GM23338 (cell line): ENCODE measurements around the gene BNIP2. TPM values are rescaled to one million over a fixed set of nuclear protein-coding genes. Genes with fewer than 3 reads are reported as not detected.

ENCODE experiments used
- ATAC-seq: fragments of 200-7000 bp; cut with Tn5 transposase; 3 replicates; pipeline ENCODE4 v1.9.1; 2020
- DNase-seq: peaks from one replicate; pipeline ENCODE4 v3.0.0-alpha.2; 2015; ENCODE audit warnings: low spot score
- H2AFZ ChIP-seq: fragments of 200-600 bp; sonication (generic); 2 replicates; pipeline ENCODE4 v1.8.0; 2016; ENCODE audit warnings: antibody characterized with exemption, mild to moderate bottlenecking, moderate library complexity
- H3F3A ChIP-seq: fragments of 200-600 bp; sonication (generic); replicated peaks from 2 replicates; pipeline ENCODE4 v1.8.0; 2017; ENCODE audit warnings: antibody characterized with exemption, mixed run types, low read depth
- H3K27ac ChIP-seq: fragments of 200-600 bp; sonication (generic); 2 replicates; pipeline ENCODE4 v1.6.1; 2016; ENCODE audit warnings: low read depth
- H3K27me3 ChIP-seq: fragments of 200-600 bp; sonication (generic); 2 replicates; pipeline ENCODE4 v1.8.0; 2016; ENCODE audit warnings: mild to moderate bottlenecking, mixed run types, moderate library complexity; ENCODE audit not compliant: insufficient read depth
- H3K36me3 ChIP-seq: fragments of 200-600 bp; sonication (generic); 2 replicates; pipeline ENCODE4 v1.8.0; 2016; ENCODE audit warnings: mild to moderate bottlenecking; ENCODE audit not compliant: insufficient read depth
- H3K4me1 ChIP-seq: fragments of 200-600 bp; sonication (generic); 2 replicates; pipeline ENCODE4 v1.8.0; 2016; ENCODE audit warnings: mild to moderate bottlenecking, moderate library complexity; ENCODE audit not compliant: insufficient read depth
- H3K4me2 ChIP-seq: fragments of 200-600 bp; sonication (generic); 2 replicates; pipeline ENCODE4 v1.7.1; 2017; ENCODE audit warnings: mixed run types
- H3K4me3 ChIP-seq: fragments of 200-600 bp; sonication (generic); 2 replicates; pipeline ENCODE4 v1.6.1; 2016; ENCODE audit warnings: mixed run types
- H3K79me2 ChIP-seq: fragments of 200-600 bp; sonication (generic); replicated peaks from 2 replicates; pipeline ENCODE4 v1.8.0; 2017; ENCODE audit warnings: mild to moderate bottlenecking; ENCODE audit not compliant: insufficient read depth
- H3K9me2 ChIP-seq: fragments of 200-600 bp; sonication (generic); 2 replicates; pipeline ENCODE4 v1.8.0; 2017; ENCODE audit not compliant: insufficient read depth
- H4K20me1 ChIP-seq: fragments of 200-600 bp; sonication (generic); replicated peaks from 2 replicates; pipeline ENCODE4 v1.8.0; 2017; ENCODE audit warnings: mild to moderate bottlenecking; ENCODE audit not compliant: insufficient read depth
- H3K27ac Mint-ChIP-seq: 2 replicates; pipeline ENCODE4 v1.8.0; 2020; ENCODE audit warnings: inconsistent platforms, mild to moderate bottlenecking, moderate library complexity, mixed read lengths
- H3K27me3 Mint-ChIP-seq: 3 replicates; pipeline ENCODE4 v1.8.0; 2022; ENCODE audit warnings: low read depth, mild to moderate bottlenecking, moderate library complexity, mixed read lengths, inconsistent platforms; ENCODE audit not compliant: insufficient read depth, poor library complexity
- H3K36me3 Mint-ChIP-seq: 3 replicates; pipeline ENCODE4 v1.8.0; 2021; ENCODE audit warnings: low read depth, mild to moderate bottlenecking, inconsistent platforms, moderate library complexity, mixed read lengths
- H3K4me1 Mint-ChIP-seq: 3 replicates; pipeline ENCODE4 v1.8.0; 2020; ENCODE audit warnings: mild to moderate bottlenecking, inconsistent platforms, mixed read lengths
- H3K4me3 Mint-ChIP-seq: 3 replicates; pipeline ENCODE4 v1.8.0; 2021; ENCODE audit warnings: moderate library complexity, mild to moderate bottlenecking, inconsistent platforms, mixed read lengths
- H3K9me3 Mint-ChIP-seq: 3 replicates; pipeline ENCODE4 v1.8.0; 2020; ENCODE audit warnings: moderate library complexity, mild to moderate bottlenecking, inconsistent platforms, mixed read lengths
- CREB1 ChIP-seq: fragments of 250-450 bp; sonication (Bioruptor Pico); IDR thresholded peaks from 2 replicates; pipeline ENCODE4 v1.5.0; 2020; ENCODE audit warnings: low read depth, mild to moderate bottlenecking, moderate library complexity
- JUNB ChIP-seq: IDR thresholded peaks from one replicate; pipeline ENCODE4 v1.6.1; 2016; ENCODE audit warnings: antibody characterized with exemption; ENCODE audit not compliant: unreplicated experiment
- polyA plus RNA-seq: library from polyadenylated mRNA; unstranded; fragments of >200 nt; fragmentation: Nextera tagmentation; extraction: Ambion mirVana; gene quantifications from 2 replicates; pipeline ENCODE4 v1.2.1, GENCODE V29; 2016
- total RNA-seq: library from RNA; depleted of rRNA; stranded (reverse); fragments of >200 nt; shearing (Covaris generic); gene quantifications from 2 replicates; pipeline ENCODE4 v1.2.3, GENCODE V29; 2014
- TF ChIP-seq, protein P1 (sequence below): fragments of 250-450 bp; sonication (Bioruptor Pico); IDR thresholded peaks from 2 replicates; pipeline ENCODE4 v1.5.0; 2020; ENCODE audit warnings: mild to moderate bottlenecking, moderate library complexity
- TF ChIP-seq, protein P2 (sequence below), 2 experiments: fragments of 200-600 bp in 1 of 2; sonication (generic) in 1 of 2; conservative IDR thresholded peaks; 2 replicates each; pipeline versions ENCODE4 v1.5.1 to v1.6.1; 2016 to 2017; ENCODE audit warnings: antibody characterized with exemption in 2 of 2, low read depth in 2 of 2, mild to moderate bottlenecking in 2 of 2, moderate library complexity in 1 of 2

BNIP2 gene
- total and polyA plus RNA-seq, 2 experiments from 2014 or later = 43.7 to 83.7 TPM

DNA sequence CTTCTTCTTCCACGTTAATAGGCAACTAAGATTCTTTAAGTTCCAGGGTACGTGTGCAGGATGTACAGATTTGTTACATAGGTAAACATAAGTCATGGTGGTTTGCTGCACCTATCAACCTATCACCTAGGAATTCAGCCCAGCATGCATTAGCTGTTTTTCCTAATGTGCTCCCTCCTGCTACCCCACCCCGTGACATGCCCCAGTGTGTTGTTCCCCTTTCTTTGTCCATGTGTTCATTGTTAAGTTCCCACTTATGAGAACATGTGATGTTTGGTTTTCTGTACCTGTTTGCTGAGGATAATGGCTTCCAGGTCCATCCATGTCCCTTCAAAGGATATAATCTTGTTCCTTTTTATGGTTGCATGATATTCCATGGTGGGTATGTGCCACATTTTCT lies 52.9 kb downstream of the BNIP2 start:
- Histone ChIP-seq H3K79me2 (no peaks in the 10 kb centered on the region), H3K4me1 (no peaks in the 10 kb centered on the region), H4K20me1 (no peaks in the 10 kb centered on the region), H3K27me3 (no peaks in the 10 kb centered on the region), H3K4me2 (no peak overlapping the region), H2AFZ (no peak overlapping the region), H3K9me2 (no peaks in the 10 kb centered on the region), H3K4me3 (no peak overlapping the region), H3K27ac (no peak overlapping the region), H3F3A (no peaks in the 10 kb centered on the region), H3K36me3 (peaks cover 9% of the 10 kb centered on the region; the same call in 1 of the 2 replicates)
- Mint-ChIP-seq H3K36me3 (peaks cover 24% of the 10 kb centered on the region; the same call in 1 of the 3 replicates), H3K4me1 (peaks cover 4% of the 10 kb centered on the region; the same call in 2 of the 3 replicates), H3K9me3 (no peaks in the 10 kb centered on the region), H3K27ac (no peak overlapping the region), H3K4me3 (no peak overlapping the region), H3K27me3 (no peaks in the 10 kb centered on the region)
- TF ChIP-seq, protein P1, sequence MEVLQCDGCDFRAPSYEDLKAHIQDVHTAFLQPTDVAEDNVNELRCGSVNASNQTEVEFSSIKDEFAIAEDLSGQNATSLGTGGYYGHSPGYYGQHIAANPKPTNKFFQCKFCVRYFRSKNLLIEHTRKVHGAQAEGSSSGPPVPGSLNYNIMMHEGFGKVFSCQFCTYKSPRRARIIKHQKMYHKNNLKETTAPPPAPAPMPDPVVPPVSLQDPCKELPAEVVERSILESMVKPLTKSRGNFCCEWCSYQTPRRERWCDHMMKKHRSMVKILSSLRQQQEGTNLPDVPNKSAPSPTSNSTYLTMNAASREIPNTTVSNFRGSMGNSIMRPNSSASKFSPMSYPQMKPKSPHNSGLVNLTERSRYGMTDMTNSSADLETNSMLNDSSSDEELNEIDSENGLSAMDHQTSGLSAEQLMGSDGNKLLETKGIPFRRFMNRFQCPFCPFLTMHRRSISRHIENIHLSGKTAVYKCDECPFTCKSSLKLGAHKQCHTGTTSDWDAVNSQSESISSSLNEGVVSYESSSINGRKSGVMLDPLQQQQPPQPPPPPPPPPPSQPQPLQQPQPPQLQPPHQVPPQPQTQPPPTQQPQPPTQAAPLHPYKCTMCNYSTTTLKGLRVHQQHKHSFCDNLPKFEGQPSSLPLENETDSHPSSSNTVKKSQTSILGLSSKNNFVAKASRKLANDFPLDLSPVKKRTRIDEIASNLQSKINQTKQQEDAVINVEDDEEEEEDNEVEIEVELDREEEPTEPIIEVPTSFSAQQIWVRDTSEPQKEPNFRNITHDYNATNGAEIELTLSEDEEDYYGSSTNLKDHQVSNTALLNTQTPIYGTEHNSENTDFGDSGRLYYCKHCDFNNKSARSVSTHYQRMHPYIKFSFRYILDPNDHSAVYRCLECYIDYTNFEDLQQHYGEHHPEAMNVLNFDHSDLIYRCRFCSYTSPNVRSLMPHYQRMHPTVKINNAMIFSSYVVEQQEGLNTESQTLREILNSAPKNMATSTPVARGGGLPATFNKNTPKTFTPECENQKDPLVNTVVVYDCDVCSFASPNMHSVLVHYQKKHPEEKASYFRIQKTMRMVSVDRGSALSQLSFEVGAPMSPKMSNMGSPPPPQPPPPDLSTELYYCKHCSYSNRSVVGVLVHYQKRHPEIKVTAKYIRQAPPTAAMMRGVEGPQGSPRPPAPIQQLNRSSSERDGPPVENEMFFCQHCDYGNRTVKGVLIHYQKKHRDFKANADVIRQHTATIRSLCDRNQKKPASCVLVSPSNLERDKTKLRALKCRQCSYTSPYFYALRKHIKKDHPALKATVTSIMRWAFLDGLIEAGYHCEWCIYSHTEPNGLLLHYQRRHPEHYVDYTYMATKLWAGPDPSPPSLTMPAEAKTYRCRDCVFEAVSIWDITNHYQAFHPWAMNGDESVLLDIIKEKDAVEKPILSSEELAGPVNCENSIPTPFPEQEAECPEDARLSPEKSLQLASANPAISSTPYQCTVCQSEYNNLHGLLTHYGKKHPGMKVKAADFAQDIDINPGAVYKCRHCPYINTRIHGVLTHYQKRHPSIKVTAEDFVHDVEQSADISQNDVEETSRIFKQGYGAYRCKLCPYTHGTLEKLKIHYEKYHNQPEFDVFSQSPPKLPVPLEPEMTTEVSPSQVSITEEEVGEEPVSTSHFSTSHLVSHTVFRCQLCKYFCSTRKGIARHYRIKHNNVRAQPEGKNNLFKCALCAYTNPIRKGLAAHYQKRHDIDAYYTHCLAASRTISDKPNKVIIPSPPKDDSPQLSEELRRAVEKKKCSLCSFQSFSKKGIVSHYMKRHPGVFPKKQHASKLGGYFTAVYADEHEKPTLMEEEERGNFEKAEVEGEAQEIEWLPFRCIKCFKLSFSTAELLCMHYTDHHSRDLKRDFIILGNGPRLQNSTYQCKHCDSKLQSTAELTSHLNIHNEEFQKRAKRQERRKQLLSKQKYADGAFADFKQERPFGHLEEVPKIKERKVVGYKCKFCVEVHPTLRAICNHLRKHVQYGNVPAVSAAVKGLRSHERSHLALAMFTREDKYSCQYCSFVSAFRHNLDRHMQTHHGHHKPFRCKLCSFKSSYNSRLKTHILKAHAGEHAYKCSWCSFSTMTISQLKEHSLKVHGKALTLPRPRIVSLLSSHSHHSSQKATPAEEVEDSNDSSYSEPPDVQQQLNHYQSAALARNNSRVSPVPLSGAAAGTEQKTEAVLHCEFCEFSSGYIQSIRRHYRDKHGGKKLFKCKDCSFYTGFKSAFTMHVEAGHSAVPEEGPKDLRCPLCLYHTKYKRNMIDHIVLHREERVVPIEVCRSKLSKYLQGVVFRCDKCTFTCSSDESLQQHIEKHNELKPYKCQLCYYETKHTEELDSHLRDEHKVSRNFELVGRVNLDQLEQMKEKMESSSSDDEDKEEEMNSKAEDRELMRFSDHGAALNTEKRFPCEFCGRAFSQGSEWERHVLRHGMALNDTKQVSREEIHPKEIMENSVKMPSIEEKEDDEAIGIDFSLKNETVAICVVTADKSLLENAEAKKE = no peak
- TF ChIP-seq CREB1 (CRISPR knock-in tag) = no peak
- ATAC-seq (no peak), DNase-seq (no peak)

DNA sequence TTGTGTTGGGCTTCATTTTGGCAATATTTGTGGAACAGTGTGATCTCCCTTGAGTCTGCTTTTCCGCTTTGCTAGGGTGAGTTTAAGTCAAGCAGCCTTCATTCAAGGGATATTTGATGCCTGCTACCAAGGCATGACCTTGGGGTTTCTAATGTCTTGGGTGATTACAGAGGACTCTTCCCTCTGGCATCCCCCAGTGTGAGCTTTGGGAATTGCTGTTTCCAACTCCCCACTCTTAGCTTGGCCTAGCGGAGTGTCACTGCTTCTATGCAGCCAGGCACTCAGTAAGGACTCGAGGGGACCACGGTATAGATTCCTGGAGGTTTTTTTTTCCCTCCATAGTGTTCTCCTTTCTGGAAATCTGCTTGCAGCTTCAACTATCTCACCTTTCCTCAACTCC lies 56.4 kb downstream of the BNIP2 start:
- no peaks in the 10 kb centered on the region for H3K79me2 ChIP-seq
- TF ChIP-seq JUNB = no peak
- TF ChIP-seq, protein P2, sequence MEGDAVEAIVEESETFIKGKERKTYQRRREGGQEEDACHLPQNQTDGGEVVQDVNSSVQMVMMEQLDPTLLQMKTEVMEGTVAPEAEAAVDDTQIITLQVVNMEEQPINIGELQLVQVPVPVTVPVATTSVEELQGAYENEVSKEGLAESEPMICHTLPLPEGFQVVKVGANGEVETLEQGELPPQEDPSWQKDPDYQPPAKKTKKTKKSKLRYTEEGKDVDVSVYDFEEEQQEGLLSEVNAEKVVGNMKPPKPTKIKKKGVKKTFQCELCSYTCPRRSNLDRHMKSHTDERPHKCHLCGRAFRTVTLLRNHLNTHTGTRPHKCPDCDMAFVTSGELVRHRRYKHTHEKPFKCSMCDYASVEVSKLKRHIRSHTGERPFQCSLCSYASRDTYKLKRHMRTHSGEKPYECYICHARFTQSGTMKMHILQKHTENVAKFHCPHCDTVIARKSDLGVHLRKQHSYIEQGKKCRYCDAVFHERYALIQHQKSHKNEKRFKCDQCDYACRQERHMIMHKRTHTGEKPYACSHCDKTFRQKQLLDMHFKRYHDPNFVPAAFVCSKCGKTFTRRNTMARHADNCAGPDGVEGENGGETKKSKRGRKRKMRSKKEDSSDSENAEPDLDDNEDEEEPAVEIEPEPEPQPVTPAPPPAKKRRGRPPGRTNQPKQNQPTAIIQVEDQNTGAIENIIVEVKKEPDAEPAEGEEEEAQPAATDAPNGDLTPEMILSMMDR (conservative IDR thresholded peaks at IDR 0.05; ENCODE audit: low read depth in 2 of 2) = peak; percentile 55 to 76

More for the DNA sequence above, 56.4 kb downstream of the BNIP2 start:
- peak; percentile 88 for DNase-seq
- no peaks in the 10 kb centered on the region for H3K9me2 ChIP-seq
- H3K27ac ChIP-seq = no peak overlapping the region
- H3K4me3 Mint-ChIP-seq = no peak overlapping the region
- H2AFZ ChIP-seq = no peak overlapping the region
- H3K4me3 ChIP-seq = no peak overlapping the region
- ATAC-seq = peak; percentile 100
- H3K4me1 Mint-ChIP-seq = peaks cover 4% of the 10 kb centered on the region; the same call in 2 of the 3 replicates
- H3K36me3 ChIP-seq = no peaks in the 10 kb centered on the region
- no peaks in the 10 kb centered on the region for H3K4me1 ChIP-seq
- no peaks in the 10 kb centered on the region for H3F3A ChIP-seq
- H4K20me1 ChIP-seq = no peaks in the 10 kb centered on the region
- H3K36me3 Mint-ChIP-seq = peaks cover 4% of the 10 kb centered on the region; the same call in 1 of the 3 replicates
- H3K4me2 ChIP-seq = no peak overlapping the region
- no peaks in the 10 kb centered on the region for H3K27me3 ChIP-seq
- no peak overlapping the region for H3K27ac Mint-ChIP-seq
- H3K9me3 Mint-ChIP-seq = no peaks in the 10 kb centered on the region
- peaks cover 1% of the 10 kb centered on the region for H3K27me3 Mint-ChIP-seq
